Urinary bladder (tissue), 4 donors: ENCODE measurements around the gene CLIC6. TPM values are rescaled to one million over a fixed set of nuclear protein-coding genes. Genes with fewer than 3 reads are reported as not detected.
"Not testable (repeated sequence)": the region's sequence is repeated elsewhere in the genome, so short reads cannot be mapped to it uniquely, and the experiment has no call there.

Source experiments
- DNase-seq: peaks from one replicate; pipeline ENCODE4 v3.0.0-alpha.2; 2015; ENCODE audit errors: extremely low spot score
- H3K27ac ChIP-seq: one replicate; pipeline ENCODE4 v1.5.1; 2013; ENCODE audit warnings: low read depth, mild to moderate bottlenecking, moderate library complexity
- H3K36me3 ChIP-seq: one replicate; pipeline ENCODE4 v1.6.1; 2013; ENCODE audit warnings: mild to moderate bottlenecking, moderate library complexity; ENCODE audit not compliant: insufficient read depth
- H3K4me1 ChIP-seq: one replicate; pipeline ENCODE4 v1.6.1; 2013; ENCODE audit warnings: mild to moderate bottlenecking, moderate library complexity; ENCODE audit not compliant: insufficient read depth
- H3K4me3 ChIP-seq: one replicate; pipeline ENCODE4 v1.5.1; 2013; ENCODE audit warnings: low read depth, low read length
- WGBS: extraction: QIAGEN DNeasy Blood & Tissue Kit; methylation state at CpG from one replicate; pipeline ENCODE4 v1.1.7; 2013; 5-methylcytosine and 5-hydroxymethylcytosine counted together
- polyA plus RNA-seq: library from polyadenylated mRNA; stranded (reverse); fragments of 200-250 nt; gene quantifications from one replicate; pipeline ENCODE4 v1.2.3, GENCODE V29; 2013
- total RNA-seq: library from RNA; depleted of rRNA; stranded (reverse); fragments of >200 nt; gene quantifications from one replicate; pipeline ENCODE4 v1.2.3, GENCODE V29; 2014
- donor health status: healthy with polysubstance abuse.
- donor health status: healthy.

CLIC6 gene
- total and polyA plus RNA-seq, 2 donors: 4.6 to 17.2 TPM

GRCh38 chr21:34642211-34643075 is 26.4 kb upstream of the CLIC6 start:
- WGBS: 75% methylated on average over 7 of the region's 7 CpGs
- Histone ChIP-seq H3K27ac (no peak overlapping the region), H3K4me3 (no peak overlapping the region), H3K36me3 (no peaks in the 10 kb centered on the region), H3K4me1 (no peaks in the 10 kb centered on the region)
- DNase-seq: no peak

- WGBS: 72% methylated on average over 4 of the region's 4 CpGs
- Histone ChIP-seq H3K36me3 (no peaks in the 10 kb centered on the region), H3K4me3 (no peak overlapping the region), H3K27ac (no peak overlapping the region), H3K4me1 (no peaks in the 10 kb centered on the region)
- DNase-seq: no peak
Observed at GRCh38 chr21:34644825-34645224, 24.0 kb upstream of the CLIC6 start.

GRCh38 chr21:34647555-34647954 is 21.2 kb upstream of the CLIC6 start:
- WGBS: 26% methylated on average over 6 of the region's 6 CpGs
- Histone ChIP-seq H3K36me3 (no peaks in the 10 kb centered on the region), H3K27ac (no peak overlapping the region), H3K4me1 (no peaks in the 10 kb centered on the region), H3K4me3 (no peak overlapping the region)
- no peak for DNase-seq

- WGBS: 75% methylated on average over 6 of the region's 6 CpGs
- H3K27ac ChIP-seq: no peak overlapping the region
- H3K4me3 ChIP-seq: no peak overlapping the region
- no peaks in the 10 kb centered on the region for H3K36me3 ChIP-seq
- H3K4me1 ChIP-seq: no peaks in the 10 kb centered on the region
- DNase-seq: no peak
Observed at GRCh38 chr21:34648739-34649297, 20.0 kb upstream of the CLIC6 start.

GRCh38 chr21:34649400-34649799 is 19.4 kb upstream of the CLIC6 start:
- H3K27ac ChIP-seq: no peak overlapping the region
- no peak for DNase-seq
- H3K36me3 ChIP-seq: no peaks in the 10 kb centered on the region
- no peak overlapping the region for H3K4me3 ChIP-seq
- 88% methylated on average over 3 of the region's 3 CpGs for WGBS
- no peaks in the 10 kb centered on the region for H3K4me1 ChIP-seq

GRCh38 chr21:34650861-34651431 is 17.8 kb upstream of the CLIC6 start:
- DNase-seq: peak; percentile 7
- H3K27ac ChIP-seq: no peak overlapping the region
- WGBS: 17% methylated on average over 1 of the region's 1 CpG
- H3K4me1 ChIP-seq: no peaks in the 10 kb centered on the region
- H3K4me3 ChIP-seq: no peak overlapping the region
- no peaks in the 10 kb centered on the region for H3K36me3 ChIP-seq

- Histone ChIP-seq H3K36me3 (no peaks in the 10 kb centered on the region), H3K27ac (no peak overlapping the region), H3K4me1 (no peaks in the 10 kb centered on the region), H3K4me3 (no peak overlapping the region)
- WGBS: 88% methylated on average over 1 of the region's 1 CpG
- DNase-seq: no peak
Observed at GRCh38 chr21:34651642-34652041, 17.2 kb upstream of the CLIC6 start.

- Histone ChIP-seq H3K36me3 (no peaks in the 10 kb centered on the region), H3K4me3 (no peak overlapping the region), H3K27ac (no peak overlapping the region), H3K4me1 (no peaks in the 10 kb centered on the region)
- WGBS: 89% methylated on average over 6 of the region's 6 CpGs
- no peak for DNase-seq
Observed at GRCh38 chr21:34653522-34653921, 15.3 kb upstream of the CLIC6 start.

GRCh38 chr21:34661848-34662247 is 6.9 kb upstream of the CLIC6 start:
- H3K4me1 ChIP-seq: no peaks in the 10 kb centered on the region
- no peak for DNase-seq
- no peak overlapping the region for H3K27ac ChIP-seq
- no peak overlapping the region for H3K4me3 ChIP-seq
- H3K36me3 ChIP-seq: no peaks in the 10 kb centered on the region

- Histone ChIP-seq H3K36me3 (no peaks in the 10 kb centered on the region), H3K27ac (no peak overlapping the region), H3K4me3 (no peak overlapping the region), H3K4me1 (peaks cover 4% of the 10 kb centered on the region)
- no peak for DNase-seq
- 85% methylated on average over 3 of the region's 3 CpGs for WGBS
Observed at GRCh38 chr21:34667761-34668160, 1.0 kb upstream of the CLIC6 start.

- Histone ChIP-seq H3K4me3 (peak overlapping the region; percentile 34), H3K4me1 (peaks cover 4% of the 10 kb centered on the region), H3K27ac (peak overlapping the region; percentile 56), H3K36me3 (no peaks in the 10 kb centered on the region)
- DNase-seq: no peak
- 2% methylated on average over 74 of the region's 74 CpGs for WGBS
Observed at GRCh38 chr21:34669149-34669879, 520 bp downstream of the CLIC6 start.

GRCh38 chr21:34669880-34670219 is 1.1 kb downstream of the CLIC6 start:
- H3K4me1 ChIP-seq, H3K36me3 ChIP-seq, DNase-seq: not testable (repeated sequence)
- WGBS: under 1% methylated on average over 46 of the region's 46 CpGs
- H3K27ac ChIP-seq: peak overlapping the region; percentile 56
- H3K4me3 ChIP-seq: peak overlapping the region; percentile 34

- Histone ChIP-seq H3K36me3 (no peaks in the 10 kb centered on the region), H3K4me3 (peak overlapping the region; percentile 34), H3K27ac (peak overlapping the region; percentile 14), H3K4me1 (peaks cover 4% of the 10 kb centered on the region)
- WGBS: 2% methylated on average over 70 of the region's 70 CpGs
- DNase-seq: no peak
Observed at GRCh38 chr21:34670220-34670961, 1.6 kb downstream of the CLIC6 start.
